Measurements from ENCODE around the gene RAD21L1. TPM values are rescaled to one million over a fixed set of nuclear protein-coding genes. Genes with fewer than 3 reads are reported as not detected.

Gene RAD21L1
- polyA plus RNA-seq, 2 of the 4 experiments (the other 2 are of a cell fraction), result not detected

GRCh38 chr20:1298166-1298565 is 72.3 kb downstream of the RAD21L1 start:
- peaks cover 5% of the 10 kb centered on the region; the same call in 1 of the 3 replicates for H3K4me1 ChIP-seq
- CTCF ChIA-PET, result interaction anchor here (1.0 to 2.0 kb wide), 5 partner anchors 10 to 139 kb away, joined by 3 to 7 read pairs (median 4); no protein-coding TSS in a partner anchor

GRCh38 chr20:1298888-1299511 is 73.2 kb downstream of the RAD21L1 start:
- H3K4me3 ChIP-seq, result no peak overlapping the region
- H3K4me1 ChIP-seq, result peaks cover 5% of the 10 kb centered on the region; the same call in 1 of the 3 replicates
- no peaks in the 10 kb centered on the region for H3K9me3 ChIP-seq
- CTCF ChIA-PET, result interaction anchor here (0.6 to 2.0 kb wide), 5 partner anchors 11 to 205 kb away, joined by 3 to 7 read pairs (median 4); no protein-coding TSS in a partner anchor
- 91% methylated on average over 10 of the region's 10 CpGs for WGBS (ENCODE audit: missing lambda C conversion rate)
- DNase-seq (ENCODE audit: low read depth in 1 of 2, low spot score in 1 of 2), result no peak
- POLR2A ChIA-PET, result no interaction called here
- ATAC-seq, result no peak
- no peak for FAIRE-seq
- TF ChIP-seq FOSB (CRISPR knock-in tag; IDR thresholded peaks at IDR 0.05) (no peak), ZFP36 (IDR thresholded peaks at IDR 0.05; ENCODE audit: borderline replicate concordance, partially characterized antibody) (no peak), POLR2A (IDR thresholded peaks at IDR 0.05; ENCODE audit: low read length) (no peak), HOXB5 (CRISPR knock-in tag; IDR thresholded peaks at IDR 0.05) (no peak), JUN (IDR thresholded peaks at IDR 0.05) (no peak)
- no peak overlapping the region for H3K4me2 ChIP-seq
- H3K27ac ChIP-seq, result no peak overlapping the region

More at GRCh38 chr20:1298166-1298565, 72.3 kb downstream of the RAD21L1 start:
- Histone ChIP-seq H3K4me3 (no peak overlapping the region), H3K4me2 (no peak overlapping the region), H3K9me3 (no peaks in the 10 kb centered on the region), H3K27ac (no peak overlapping the region)
- DNase-seq (ENCODE audit: low read depth in 1 of 2, low spot score in 1 of 2) (no peak), FAIRE-seq (no peak), ATAC-seq (no peak)
- 87% methylated on average over 5 of the region's 5 CpGs for WGBS (ENCODE audit: missing lambda C conversion rate)
- POLR2A ChIA-PET, result no interaction called here
- no peak for TF ChIP-seq ELK1 (IDR thresholded peaks at IDR 0.05; ENCODE audit: low read depth, low read length)
- TF ChIP-seq E2F6 (IDR thresholded peaks at IDR 0.05; ENCODE audit: borderline replicate concordance, low read depth), result no peak
- no peak for TF ChIP-seq MYC (IDR thresholded peaks at IDR 0.05; ENCODE audit: borderline replicate concordance, low read length)
- TF ChIP-seq ESRRA (IDR thresholded peaks at IDR 0.05; ENCODE audit: borderline replicate concordance, low read length), result no peak
- TF ChIP-seq HES2 (IDR thresholded peaks at IDR 0.05), result no peak
- no peak for TF ChIP-seq RCOR1 (IDR thresholded peaks at IDR 0.05; ENCODE audit: low read depth, low read length)
- no peak for TF ChIP-seq KDM1A (IDR thresholded peaks at IDR 0.05; ENCODE audit: low read depth)
- TF ChIP-seq BHLHE40 (IDR thresholded peaks at IDR 0.05; ENCODE audit: low read depth, low read length), result no peak
- no peak for TF ChIP-seq REST (IDR thresholded peaks at IDR 0.05)

GRCh38 chr20:1299522-1299921 is 73.7 kb downstream of the RAD21L1 start:
- DNase-seq (ENCODE audit: low read depth in 1 of 2, low spot score in 1 of 2) (peak; percentile 34 to 66), FAIRE-seq (no peak), ATAC-seq (peak; percentile 67 to 77; a peak in 5 of 6 replicates)
- H3K4me3 ChIP-seq, result no peak overlapping the region
- ChIA-PET POLR2A (no interaction called here), CTCF (interaction anchor here (0.6 to 2.0 kb wide), 5 partner anchors 13 to 204 kb away, joined by 3 to 7 read pairs (median 4); no protein-coding TSS in a partner anchor)
- 85% methylated on average over 7 of the region's 9 CpGs for WGBS (ENCODE audit: missing lambda C conversion rate)
- H3K27ac ChIP-seq, result no peak overlapping the region
- TF ChIP-seq ATOH8 (CRISPR knock-in tag; IDR thresholded peaks at IDR 0.05; ENCODE audit: low read depth) (no peak), HOXB5 (CRISPR knock-in tag; IDR thresholded peaks at IDR 0.05) (no peak), JUN (IDR thresholded peaks at IDR 0.05) (no peak), MAX (IDR thresholded peaks at IDR 0.05) (no peak), RCOR1 (IDR thresholded peaks at IDR 0.05; ENCODE audit: low read depth, low read length) (no peak), TFCP2L1 (CRISPR knock-in tag; IDR thresholded peaks at IDR 0.05) (no peak)
- H3K9me3 ChIP-seq, result no peaks in the 10 kb centered on the region
- H3K4me2 ChIP-seq, result no peak overlapping the region
- peaks cover 5% of the 10 kb centered on the region; the same call in 1 of the 3 replicates for H3K4me1 ChIP-seq
